HAP-1 (cell line): ENCODE results near the gene RBMS1.

Source experiments
- DNase-seq, 2 experiments: peaks; one replicate each; pipeline ENCODE4 v3.0.0-alpha.2; 2016 to 2020; ENCODE audit warnings: low spot score in 2 of 2
- H3K27me3 ChIP-seq: fragments of 250-450 bp; sonication (Bioruptor Pico); 2 replicates; pipeline ENCODE4 v1.5.1; 2020; ENCODE audit warnings: low read depth, mild to moderate bottlenecking, moderate library complexity
- H3K36me3 ChIP-seq: fragments of 250-450 bp; sonication (Bioruptor Pico); replicated peaks from 2 replicates; pipeline ENCODE4 v1.5.1; 2020; ENCODE audit warnings: mild to moderate bottlenecking
- H3K4me1 ChIP-seq: fragments of 250-450 bp; sonication (Bioruptor Pico); 2 replicates; pipeline ENCODE4 v1.5.1; 2020; ENCODE audit warnings: mild to moderate bottlenecking
- H3K4me3 ChIP-seq: fragments of 250-450 bp; sonication (Bioruptor Pico); 2 replicates; pipeline ENCODE4 v1.5.1; 2020; ENCODE audit warnings: mild to moderate bottlenecking, moderate library complexity
- H3K9me3 ChIP-seq: fragments of 250-450 bp; sonication (Bioruptor Pico); 2 replicates; pipeline ENCODE4 v1.5.1; 2020; ENCODE audit warnings: mild to moderate bottlenecking, moderate library complexity
- in situ Hi-C: fragments of 300-500 bp; cut with MboI; formaldehyde crosslinking; loops from 3 replicates; pipeline ENCODE4 v1.14.3; 2020; ENCODE audit warnings: low sequenced_read_pairs, inconsistent platforms, mixed read lengths

RBMS1 gene

DNA sequence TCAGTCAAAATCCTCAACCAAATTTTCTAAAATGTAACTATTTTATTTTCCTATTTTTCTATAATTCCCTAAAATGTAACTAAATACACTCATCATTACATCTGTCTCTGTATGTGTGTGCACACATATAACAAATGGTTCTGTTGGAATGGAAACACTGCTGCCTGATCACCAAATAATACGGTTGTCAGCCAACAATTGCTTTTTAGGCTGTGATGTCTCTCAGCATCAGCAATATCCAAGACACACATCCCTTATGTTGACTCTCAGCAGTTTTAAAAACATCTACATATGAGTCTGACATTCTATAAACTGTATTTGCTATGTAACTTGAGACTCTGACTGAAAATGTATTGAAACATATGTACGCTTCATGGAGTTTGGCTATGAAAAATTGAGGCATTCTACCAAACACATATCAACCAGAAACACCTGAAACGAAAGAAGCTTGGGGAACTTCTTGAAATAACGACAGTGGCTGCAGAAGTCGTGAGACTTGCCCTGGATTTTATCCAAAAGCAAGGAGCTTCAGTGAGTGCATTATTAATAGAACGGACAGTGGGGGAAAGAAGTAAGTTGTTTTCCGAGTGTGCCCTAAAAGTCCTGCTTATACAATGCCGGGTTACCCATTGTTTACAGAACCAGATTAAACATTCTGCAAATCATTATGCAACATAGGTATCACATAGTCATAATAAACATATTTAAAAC is 183.3 kb downstream of the RBMS1 start:
- in situ Hi-C loops = no loop called here
- H3K4me1 ChIP-seq = no peaks in the 10 kb centered on the region; the same call in 1 of the 2 replicates
- no peak overlapping the region for H3K4me3 ChIP-seq
- no peaks in the 10 kb centered on the region for H3K27me3 ChIP-seq
- DNase-seq = no peak
- no peaks in the 10 kb centered on the region for H3K36me3 ChIP-seq
- H3K9me3 ChIP-seq = no peaks in the 10 kb centered on the region

DNA sequence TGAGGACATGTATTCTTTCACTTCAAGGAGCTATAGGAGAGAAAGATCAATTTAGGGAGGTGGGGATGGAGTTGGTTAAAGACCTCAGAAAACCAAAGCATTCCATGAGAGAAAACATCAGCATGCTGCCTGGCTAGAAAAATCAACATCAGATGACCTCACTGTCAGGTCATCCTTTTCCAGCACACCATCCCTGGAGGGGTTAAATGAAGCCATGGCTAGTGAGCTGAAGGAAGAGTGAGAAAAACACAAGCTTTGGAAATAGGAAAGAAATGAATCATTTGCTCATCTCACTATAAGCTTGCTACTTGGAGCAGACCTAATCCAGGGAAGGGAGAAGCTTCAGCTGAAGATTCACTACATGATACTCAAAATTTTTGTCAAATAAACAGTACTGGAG is 184.0 kb downstream of the RBMS1 start:
- Histone ChIP-seq H3K36me3 (no peaks in the 10 kb centered on the region), H3K27me3 (no peaks in the 10 kb centered on the region), H3K4me1 (no peaks in the 10 kb centered on the region; the same call in 1 of the 2 replicates), H3K9me3 (no peaks in the 10 kb centered on the region), H3K4me3 (no peak overlapping the region)
- in situ Hi-C loops = no loop called here
- DNase-seq = no peak

DNA sequence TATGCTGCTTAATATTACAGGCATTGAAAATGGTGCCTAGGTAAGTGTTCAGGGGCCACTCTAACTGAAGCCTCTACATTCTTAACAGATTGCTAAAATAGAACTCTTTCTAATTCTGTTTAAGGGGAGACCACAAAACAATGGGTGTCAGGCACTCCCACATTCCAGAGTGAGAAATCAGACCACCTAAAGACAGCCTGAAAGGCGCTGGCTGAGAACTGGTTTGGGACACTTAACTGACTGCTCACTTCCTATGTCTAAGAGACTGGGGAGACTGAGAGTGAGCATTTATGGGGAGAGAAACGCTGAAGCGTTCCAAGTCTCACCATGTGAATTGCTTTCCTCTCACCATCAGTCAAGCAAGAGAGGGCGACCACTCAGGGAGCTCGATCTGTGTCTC is 184.7 kb downstream of the RBMS1 start:
- DNase-seq = no peak
- Histone ChIP-seq H3K4me1 (no peaks in the 10 kb centered on the region; the same call in 1 of the 2 replicates), H3K27me3 (no peaks in the 10 kb centered on the region), H3K9me3 (no peaks in the 10 kb centered on the region), H3K36me3 (no peaks in the 10 kb centered on the region), H3K4me3 (no peak overlapping the region)
- in situ Hi-C loops = no loop called here

DNA sequence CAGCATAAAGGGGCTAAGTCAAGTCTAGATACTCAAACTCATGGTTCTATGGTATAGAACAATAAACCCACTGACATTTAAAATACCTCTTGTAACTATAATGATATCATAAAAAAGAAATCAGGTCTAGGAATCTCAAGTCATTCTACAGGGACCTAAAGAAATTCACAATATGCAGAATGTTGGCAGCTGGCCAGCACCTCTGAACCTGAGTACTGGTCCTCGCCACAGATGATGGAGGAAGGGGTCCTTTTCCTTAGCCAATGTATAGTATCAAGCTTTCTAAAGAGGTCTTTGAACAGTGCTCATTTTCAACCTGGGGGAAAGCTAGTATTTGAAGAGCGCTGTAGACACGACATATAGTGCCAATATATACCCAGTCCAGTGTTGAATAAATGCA is 185.1 kb downstream of the RBMS1 start:
- in situ Hi-C loops = no loop called here
- Histone ChIP-seq H3K4me1 (no peaks in the 10 kb centered on the region; the same call in 1 of the 2 replicates), H3K36me3 (no peaks in the 10 kb centered on the region; the same call in 1 of the 2 replicates), H3K9me3 (no peaks in the 10 kb centered on the region), H3K4me3 (no peak overlapping the region), H3K27me3 (no peaks in the 10 kb centered on the region)
- peak in 1 of 2 experiments; percentile 23 for DNase-seq

DNA sequence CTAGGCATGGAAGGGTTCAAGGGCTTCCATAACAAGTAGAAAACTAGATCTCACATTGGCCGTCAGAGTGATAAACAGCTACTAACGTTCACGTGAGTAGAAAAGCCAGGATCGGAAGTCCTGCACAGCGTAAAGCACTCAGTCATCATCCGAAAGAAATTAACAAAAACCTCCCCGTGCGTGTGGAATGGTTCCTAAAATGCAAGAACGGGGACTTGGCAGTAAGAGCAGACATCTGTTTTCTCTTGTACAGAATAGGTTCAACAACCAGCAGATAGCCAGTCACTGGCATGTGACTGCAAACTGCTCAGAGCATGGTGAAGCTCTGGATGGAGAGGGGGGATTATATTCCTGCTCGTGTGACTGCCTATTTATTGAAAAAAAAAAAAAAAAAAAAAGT is 186.6 kb downstream of the RBMS1 start:
- no peaks in the 10 kb centered on the region for H3K9me3 ChIP-seq
- H3K27me3 ChIP-seq = no peaks in the 10 kb centered on the region
- H3K4me1 ChIP-seq = no peaks in the 10 kb centered on the region; the same call in 1 of the 2 replicates
- DNase-seq = no peak
- H3K36me3 ChIP-seq = peaks cover 7% of the 10 kb centered on the region
- in situ Hi-C loops = no loop called here
- no peak overlapping the region for H3K4me3 ChIP-seq

DNA sequence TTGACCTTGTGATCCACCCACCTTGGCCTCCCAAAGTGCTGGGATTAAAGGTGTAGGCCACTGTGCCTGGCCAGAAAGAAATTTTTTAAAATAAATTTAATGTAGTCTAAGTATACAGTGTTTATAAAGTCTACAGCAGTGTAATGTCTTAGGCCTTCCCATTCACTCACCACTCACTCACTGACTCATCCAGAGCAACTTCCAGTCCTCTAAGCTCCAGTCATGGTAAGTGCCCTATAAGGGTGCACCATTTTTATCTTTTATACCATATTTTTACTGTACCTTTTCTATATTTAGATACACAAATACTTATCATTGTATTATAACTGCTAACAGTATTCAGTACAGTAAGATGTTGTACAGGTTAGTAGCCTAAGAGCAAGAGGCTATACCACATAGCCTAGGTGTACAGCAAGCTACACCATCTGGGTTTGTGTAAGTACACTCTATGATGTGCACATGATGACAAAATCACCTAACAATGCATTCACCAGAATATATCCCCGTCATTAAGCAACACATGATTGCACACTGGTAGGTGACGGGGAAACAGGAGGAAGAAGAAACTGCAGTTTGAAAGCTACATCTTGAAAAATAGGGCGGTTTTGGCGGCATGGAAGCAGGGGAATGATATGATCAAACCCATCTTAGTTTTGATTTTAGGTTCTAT is 188.4 kb downstream of the RBMS1 start:
- H3K4me1 ChIP-seq = no peaks in the 10 kb centered on the region
- no peaks in the 10 kb centered on the region for H3K27me3 ChIP-seq
- in situ Hi-C loops = no loop called here
- no peak overlapping the region for H3K4me3 ChIP-seq
- peaks cover 12% of the 10 kb centered on the region for H3K36me3 ChIP-seq
- no peaks in the 10 kb centered on the region for H3K9me3 ChIP-seq
- no peak for DNase-seq

DNA sequence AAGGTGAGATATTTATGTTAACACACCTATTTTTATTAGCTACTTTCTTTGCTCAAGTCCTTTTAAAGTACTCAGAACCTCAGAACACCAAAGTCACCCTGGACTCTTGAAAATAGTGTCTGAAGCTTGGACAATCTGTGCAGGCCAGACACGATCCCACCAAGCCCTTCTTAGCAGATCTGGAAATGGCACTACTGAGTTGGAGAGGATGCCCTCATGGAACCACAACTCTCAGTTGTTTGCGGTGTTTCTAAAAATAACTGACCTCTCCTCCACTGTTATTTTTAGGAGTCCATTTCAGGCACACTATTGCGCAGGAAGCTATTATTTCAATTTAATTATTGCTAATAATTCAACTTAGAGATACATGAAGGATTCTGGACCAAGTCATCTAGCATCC is 190.1 kb downstream of the RBMS1 start:
- Histone ChIP-seq H3K4me1 (no peaks in the 10 kb centered on the region), H3K9me3 (no peaks in the 10 kb centered on the region), H3K4me3 (no peak overlapping the region), H3K36me3 (peaks cover 16% of the 10 kb centered on the region), H3K27me3 (no peaks in the 10 kb centered on the region)
- in situ Hi-C loops = no loop called here
- no peak for DNase-seq

DNA sequence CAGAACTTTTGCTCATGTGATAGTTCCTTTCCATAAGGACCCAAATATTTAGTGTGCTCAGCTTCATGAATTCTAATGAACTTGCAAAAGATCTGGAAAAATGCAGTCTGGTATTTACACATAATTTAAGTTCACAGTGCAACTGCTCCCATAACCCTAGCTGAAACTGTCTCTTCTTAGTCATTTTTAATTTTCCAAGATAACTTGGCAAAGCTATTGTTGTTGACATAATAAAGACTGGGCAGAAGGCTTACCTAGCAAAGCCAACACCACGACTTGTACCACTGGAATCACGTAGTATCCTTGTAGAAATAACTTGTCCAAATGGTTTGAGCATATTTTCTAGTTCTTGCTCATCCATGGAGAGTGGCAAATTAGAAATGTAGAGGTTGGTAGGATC is 190.5 kb downstream of the RBMS1 start:
- Histone ChIP-seq H3K36me3 (peaks cover 16% of the 10 kb centered on the region), H3K27me3 (no peaks in the 10 kb centered on the region), H3K4me3 (no peak overlapping the region), H3K4me1 (no peaks in the 10 kb centered on the region), H3K9me3 (no peaks in the 10 kb centered on the region)
- in situ Hi-C loops = no loop called here
- DNase-seq = no peak

DNA sequence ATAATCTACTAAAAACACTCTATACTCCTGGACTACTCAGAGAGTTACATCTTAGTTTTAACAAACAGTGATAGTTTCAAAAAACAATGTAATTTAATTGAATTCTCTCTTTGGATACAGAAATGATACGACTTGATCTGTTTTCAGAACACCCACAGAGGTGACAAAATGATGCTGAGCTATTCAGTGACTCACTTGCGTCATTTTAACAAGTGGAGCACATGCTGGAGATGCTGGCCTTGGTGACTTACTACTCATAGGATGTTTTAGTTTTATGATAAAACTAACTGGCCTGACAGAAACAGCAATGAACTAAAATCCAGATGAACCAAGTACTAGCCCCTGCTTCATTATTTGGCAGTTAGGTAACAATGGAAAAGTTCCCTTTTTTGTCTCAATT is 192.2 kb downstream of the RBMS1 start:
- in situ Hi-C loops = no loop called here
- H3K4me1 ChIP-seq = no peaks in the 10 kb centered on the region
- H3K9me3 ChIP-seq = no peaks in the 10 kb centered on the region
- H3K27me3 ChIP-seq = no peaks in the 10 kb centered on the region
- H3K4me3 ChIP-seq = no peak overlapping the region
- no peak for DNase-seq
- H3K36me3 ChIP-seq = peaks cover 16% of the 10 kb centered on the region

DNA sequence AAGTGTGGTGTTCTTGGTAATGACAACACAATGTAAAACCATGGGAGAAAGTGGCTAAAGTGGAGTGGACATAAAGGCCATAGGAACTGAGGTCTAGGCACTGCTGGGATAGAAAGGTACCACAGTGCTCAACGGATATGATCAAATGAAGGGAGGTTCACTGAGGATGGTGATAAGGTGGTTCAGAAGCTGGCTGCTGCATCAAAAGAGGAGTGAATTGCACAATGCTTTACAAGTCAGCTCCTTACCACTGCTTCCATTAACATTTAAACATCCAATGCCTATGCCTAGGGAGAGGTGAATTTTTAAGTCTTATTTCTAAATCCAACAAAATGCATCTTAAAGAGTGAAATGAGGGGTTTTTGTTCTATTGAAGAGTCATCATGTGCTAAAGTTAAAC is 193.4 kb downstream of the RBMS1 start:
- no peaks in the 10 kb centered on the region for H3K9me3 ChIP-seq
- in situ Hi-C loops = no loop called here
- DNase-seq = no peak
- peaks cover 18% of the 10 kb centered on the region for H3K36me3 ChIP-seq
- no peak overlapping the region for H3K4me3 ChIP-seq
- H3K27me3 ChIP-seq = no peaks in the 10 kb centered on the region
- H3K4me1 ChIP-seq = no peaks in the 10 kb centered on the region

DNA sequence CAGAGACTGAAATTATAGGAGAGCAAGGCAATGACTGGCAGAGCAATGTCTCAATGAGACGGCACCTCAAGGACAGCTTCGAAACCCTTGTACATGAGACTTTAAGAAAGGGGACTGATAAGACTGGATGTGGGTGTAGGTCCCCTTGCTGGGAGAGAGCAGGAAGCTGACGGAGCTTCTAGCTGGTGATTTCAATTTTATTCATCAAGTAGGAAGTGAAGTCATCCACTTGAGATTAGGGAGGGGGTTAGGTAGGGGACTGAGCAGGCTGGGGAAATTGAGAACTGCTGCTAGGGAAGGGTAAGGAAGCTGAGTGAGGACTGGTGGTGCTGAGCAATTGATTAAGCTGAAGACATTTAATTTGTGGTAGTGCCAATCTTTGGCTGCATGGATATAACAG is 194.1 kb downstream of the RBMS1 start:
- DNase-seq = no peak
- in situ Hi-C loops = no loop called here
- H3K9me3 ChIP-seq = no peaks in the 10 kb centered on the region
- H3K4me1 ChIP-seq = no peaks in the 10 kb centered on the region
- H3K4me3 ChIP-seq = no peak overlapping the region
- H3K36me3 ChIP-seq = peaks cover 18% of the 10 kb centered on the region
- H3K27me3 ChIP-seq = no peaks in the 10 kb centered on the region

DNA sequence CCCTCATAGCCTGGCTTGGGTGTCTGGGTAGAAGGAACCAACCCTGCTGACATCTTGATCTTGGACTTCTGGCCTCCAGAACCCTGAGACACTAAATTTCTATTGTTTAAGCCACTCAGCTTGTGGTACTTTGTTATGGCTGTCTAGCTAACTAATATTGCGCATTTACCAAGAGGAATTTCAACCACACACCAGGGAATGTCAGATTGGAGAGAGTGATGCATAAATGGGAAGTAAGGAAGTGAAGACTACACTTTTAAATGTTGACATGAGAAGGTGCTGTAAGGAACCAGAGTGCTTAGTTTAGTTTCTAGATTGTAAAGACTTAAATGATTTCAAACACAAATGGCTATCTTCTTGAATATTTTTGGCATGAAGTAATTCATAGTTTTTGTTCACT is 194.6 kb downstream of the RBMS1 start:
- no peak for DNase-seq
- H3K9me3 ChIP-seq = no peaks in the 10 kb centered on the region
- no peak overlapping the region for H3K4me3 ChIP-seq
- no peaks in the 10 kb centered on the region for H3K27me3 ChIP-seq
- peaks cover 18% of the 10 kb centered on the region for H3K36me3 ChIP-seq
- in situ Hi-C loops = no loop called here
- no peaks in the 10 kb centered on the region for H3K4me1 ChIP-seq

DNA sequence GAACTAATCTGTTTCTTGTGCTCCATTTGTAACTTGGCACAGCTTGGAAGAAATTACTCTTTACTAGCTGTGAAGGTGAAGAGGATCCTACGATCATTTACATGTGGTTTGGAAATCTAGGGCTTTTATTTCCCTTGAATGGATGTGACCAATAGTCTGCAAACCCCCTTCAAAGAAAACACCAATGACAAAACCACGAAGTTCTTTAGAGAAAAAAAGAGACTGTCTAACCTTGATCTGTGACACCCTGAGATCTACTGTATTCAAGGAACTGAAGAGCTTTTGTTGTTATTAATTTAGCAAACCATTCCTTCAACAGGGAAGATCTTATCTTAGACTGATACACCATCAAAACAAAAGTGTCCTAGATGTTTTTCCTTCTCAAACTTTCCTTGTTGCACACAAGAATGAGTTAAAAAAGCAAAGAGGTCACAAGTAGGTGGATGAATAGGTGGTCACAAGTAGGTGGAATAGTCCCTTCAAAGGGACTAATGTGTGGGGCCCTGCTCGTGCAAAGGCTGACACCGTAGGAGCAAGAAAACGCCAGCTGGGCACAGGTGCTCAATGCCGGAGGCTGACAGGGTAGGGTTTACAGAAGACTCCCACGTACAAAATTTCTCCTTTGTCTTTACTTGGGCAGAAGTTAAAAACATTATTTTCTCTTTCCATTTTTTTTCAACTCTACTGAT is 197.9 kb downstream of the RBMS1 start:
- peaks cover 6% of the 10 kb centered on the region; the same call in 1 of the 2 replicates for H3K36me3 ChIP-seq

DNA sequence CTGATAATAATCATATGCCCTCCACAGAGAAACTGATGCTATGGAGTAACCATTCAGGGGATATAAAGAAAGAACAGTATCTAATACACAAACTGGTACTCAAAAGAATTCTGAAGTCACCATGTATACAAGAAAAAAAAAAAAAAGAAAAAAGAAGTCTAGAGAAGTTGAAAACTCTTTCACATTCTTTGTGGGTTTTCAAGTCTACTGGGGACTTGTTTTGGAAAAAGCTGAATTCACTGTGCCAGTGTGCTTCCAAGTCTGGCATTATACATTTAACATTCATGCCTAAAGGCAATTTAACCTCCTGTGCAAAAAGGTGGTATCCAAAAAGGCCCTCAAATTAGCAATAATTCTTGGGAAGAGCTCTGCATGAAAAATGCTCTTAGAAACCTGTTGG is 198.7 kb downstream of the RBMS1 start:
- in situ Hi-C loops = no loop called here
- H3K9me3 ChIP-seq = no peaks in the 10 kb centered on the region
- no peak for DNase-seq
- peaks cover 6% of the 10 kb centered on the region for H3K4me1 ChIP-seq
- H3K4me3 ChIP-seq = no peak overlapping the region
- no peaks in the 10 kb centered on the region for H3K27me3 ChIP-seq
- H3K36me3 ChIP-seq = peaks cover 5% of the 10 kb centered on the region; the same call in 1 of the 2 replicates

More for the DNA sequence above, 197.9 kb downstream of the RBMS1 start:
- in situ Hi-C loops = no loop called here
- Histone ChIP-seq H3K9me3 (no peaks in the 10 kb centered on the region), H3K4me3 (no peak overlapping the region), H3K27me3 (no peaks in the 10 kb centered on the region), H3K4me1 (peaks cover 6% of the 10 kb centered on the region)
- DNase-seq = no peak
